HG02943 (cell line): ENCODE results near the gene C6orf118.

Source experiments
- ATAC-seq: cut with Tn5 transposase; IDR thresholded peaks from one replicate; pipeline ENCODE4 v1.9.1; 2021; ENCODE audit warnings: mild to moderate bottlenecking, low read depth, moderate library complexity; ENCODE audit not compliant: unreplicated experiment

C6orf118 gene

DNA sequence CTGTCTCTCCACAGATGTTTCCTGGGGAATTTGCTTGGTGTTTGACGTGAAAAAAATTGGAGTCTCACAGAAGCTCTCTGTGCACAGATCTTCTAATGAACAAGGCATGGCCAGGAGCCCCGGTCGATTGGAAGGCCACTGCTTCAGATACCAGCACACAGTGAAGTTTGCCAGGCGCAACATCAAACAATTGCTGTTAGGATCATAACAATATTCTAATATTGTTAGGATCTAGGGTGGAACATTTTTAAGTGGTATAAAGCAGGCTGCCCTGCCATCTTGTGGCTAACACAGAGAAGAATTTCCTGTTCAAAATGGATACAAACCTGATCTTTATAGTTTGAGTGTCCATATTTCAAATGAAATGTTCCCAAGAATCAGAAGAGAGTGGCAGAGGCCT is 64.1 kb downstream of the C6orf118 start:
- no peak for ATAC-seq

DNA sequence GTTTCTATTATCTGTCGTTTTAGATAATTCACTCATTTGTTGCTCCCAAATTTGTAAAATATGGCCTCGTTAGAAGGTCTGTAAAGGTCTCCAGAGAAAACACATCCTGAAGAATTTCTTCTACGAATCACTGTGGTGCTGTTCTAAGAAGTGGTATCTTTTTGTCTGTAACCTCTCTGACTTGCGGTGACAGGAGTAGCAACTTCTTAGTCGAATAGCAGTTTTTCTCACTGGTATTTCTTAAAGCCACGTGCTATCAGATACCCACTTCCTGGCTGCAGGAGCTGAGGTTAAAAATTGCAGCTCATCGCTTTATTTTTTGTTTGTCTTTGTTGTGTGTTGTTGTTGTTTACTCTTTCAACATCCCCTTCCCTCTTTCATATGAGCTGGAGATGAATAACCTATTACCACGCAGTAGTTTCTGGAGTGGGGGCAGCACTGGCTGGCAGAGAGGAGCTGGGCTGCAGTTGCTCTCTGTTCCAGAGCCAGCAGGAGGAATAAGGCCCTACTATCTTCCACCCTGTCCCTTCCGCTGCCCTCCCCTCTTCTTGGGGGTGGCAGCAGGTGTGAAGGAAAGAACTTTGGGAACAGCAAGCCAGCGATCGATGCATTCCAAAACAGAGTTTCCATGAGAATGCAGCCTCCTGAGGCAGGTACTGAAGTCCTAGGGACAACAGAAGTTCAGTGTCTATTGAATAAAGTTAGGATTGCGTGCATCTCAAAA is 64.7 kb downstream of the C6orf118 start:
- ATAC-seq: no peak

DNA sequence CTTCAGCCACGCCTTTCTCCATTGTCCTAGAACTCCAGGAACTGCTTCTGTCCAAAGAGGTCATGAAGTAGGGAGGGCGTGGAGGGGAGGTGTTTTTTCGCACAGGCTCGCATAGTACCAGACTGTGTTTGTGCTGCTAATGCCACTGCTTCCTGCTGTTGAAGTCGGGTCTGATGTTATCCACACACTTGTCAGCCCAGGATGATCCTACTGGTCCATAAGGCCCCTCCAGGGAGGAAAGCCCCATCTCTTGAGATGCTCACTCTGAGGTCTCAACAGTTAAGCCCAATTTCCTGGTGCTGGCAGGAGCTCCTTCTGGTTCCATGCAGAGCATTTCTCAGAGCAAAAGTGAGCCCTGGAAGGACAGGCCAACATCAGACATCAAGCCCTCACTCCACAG is 65.6 kb downstream of the C6orf118 start:
- ATAC-seq: no peak

DNA sequence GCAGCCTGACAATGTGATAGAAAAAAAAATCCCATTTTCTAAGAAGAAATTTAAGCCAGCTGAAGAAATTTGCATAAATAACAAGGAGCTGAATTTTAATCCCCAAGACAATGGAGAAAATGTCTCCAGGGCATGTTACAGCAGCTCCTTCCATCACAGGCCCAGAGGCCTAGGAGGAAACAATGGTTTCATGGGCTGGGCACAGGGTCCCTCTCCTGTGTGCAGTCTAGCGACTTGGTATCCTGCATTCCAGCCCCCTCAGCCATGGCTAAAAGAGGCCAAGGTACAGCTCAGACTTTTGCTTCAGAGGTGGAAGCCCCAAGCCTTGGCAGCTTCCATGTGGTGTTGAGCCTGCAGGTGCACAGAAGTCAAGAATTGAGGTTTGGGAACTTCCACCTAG is 73.1 kb downstream of the C6orf118 start:
- ATAC-seq: no peak

DNA sequence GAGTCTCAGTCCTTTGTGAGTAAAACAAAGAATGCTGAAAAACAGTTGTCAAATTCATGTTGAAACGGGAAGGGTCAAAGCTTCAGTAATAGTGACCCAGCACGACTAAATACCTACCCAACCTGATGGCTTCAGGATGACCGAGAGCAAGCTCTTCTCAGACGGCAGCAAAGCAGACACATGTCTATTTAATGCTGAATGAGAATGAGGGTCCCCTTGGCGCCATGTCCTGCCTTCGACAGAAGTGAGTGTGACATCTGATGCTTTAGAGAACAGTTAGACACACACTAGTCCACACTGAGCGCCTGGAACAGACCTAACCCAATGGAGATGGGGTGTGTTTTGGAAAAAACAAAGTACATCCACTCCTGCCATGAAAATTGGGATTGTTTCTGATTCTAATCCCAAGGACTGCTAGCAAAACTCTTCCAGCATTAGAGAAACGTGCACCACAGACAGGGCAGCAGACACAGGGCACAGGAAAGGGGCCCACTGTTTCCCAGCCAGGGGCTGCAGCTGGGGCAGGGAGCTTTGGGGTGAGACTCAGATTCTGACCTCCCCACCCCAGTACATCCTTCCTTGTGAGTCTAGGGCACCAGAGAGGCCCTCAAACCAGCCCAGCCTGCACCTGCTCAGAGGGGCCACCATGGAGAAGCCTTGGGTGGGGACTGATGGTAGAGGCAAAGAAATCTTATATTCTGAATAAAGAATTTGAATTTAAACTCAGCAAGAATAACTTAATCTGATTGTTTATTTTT is 76.5 kb downstream of the C6orf118 start:
- ATAC-seq: no peak

DNA sequence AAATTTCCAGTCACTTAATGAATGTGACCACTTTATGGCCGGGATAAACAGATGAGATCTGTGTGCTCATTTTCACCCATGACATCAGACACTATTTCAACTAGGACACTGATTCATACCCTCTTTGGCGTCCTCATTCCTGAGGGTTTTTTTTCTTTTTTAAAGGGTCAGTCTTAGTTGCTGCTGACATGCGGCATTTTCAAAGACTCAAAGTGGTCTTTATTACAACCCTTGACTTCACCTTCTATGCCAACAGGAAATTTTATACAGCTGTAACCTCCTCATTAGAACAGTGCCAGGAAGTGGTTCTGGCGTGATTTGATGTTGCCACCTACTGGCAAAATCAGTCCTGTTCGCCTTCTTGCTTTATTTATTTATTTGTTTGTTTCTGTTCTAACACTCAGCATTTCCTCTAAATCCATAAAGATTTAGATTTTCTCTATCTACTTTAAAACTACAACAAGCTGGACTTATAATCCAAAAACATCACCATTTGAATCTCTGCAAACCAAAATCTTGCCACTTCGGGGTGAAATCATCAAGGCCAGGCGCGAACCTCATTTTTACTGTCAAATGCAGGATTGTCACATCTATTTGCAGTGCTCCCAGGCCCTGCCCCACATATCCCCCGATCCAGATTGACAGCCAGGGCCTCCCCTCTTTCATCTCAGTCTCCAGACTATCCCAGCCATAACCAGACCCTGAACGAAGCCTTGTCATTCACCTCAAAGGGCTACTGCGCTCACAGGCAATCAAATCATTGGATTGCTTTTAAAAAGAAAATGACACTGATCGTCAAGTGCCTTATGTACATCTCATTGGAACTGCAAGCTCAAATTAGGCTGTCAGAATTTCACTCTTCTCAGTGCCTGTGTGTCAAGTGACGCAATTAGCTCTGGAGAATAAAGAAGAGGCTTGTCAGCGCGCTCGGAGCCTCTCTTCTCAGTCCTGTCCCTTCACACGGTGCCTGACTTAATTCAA is 77.5 kb downstream of the C6orf118 start:
- ATAC-seq: no peak

DNA sequence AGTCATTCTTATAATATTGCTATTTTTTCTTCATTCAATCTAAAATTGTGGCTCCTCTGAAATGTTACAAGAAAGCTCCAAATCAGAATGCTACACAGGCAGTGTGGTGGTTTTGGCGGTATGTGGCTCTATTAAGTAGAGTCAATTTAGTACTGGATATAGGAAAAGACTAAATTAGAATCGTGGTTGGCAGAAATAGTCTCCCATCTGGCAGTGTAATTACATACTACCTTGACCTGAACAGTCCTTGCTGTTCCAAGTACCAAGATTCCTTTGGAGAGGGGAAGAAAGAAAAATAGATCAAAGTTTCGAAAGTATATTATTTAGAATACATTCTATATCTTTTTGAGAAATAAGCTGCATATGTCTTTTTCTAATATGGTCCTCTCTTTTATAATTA is 78.2 kb downstream of the C6orf118 start:
- no peak for ATAC-seq
